A549 (cell line): ENCODE results near the gene TPM1. TPM values are rescaled to one million over a fixed set of nuclear protein-coding genes. Genes with fewer than 3 reads are reported as not detected.
A peak's percentile ranks its signal among the peaks of the same experiment; 100 is the strongest.

Experiments used
- ATAC-seq, 2 experiments: fragments of 200-7000 bp in 1 of 2; fragments of >200 bp in 1 of 2; cut with Nextera tagmentation in 1 of 2; cut with Tn5 transposase in 1 of 2; 3 replicates each; pipeline versions ENCODE4 v1.8.0 to v1.9.1; 2018 to 2020; ENCODE audit warnings: mild to moderate bottlenecking in 1 of 2, moderate library complexity in 1 of 2
- CTCF ChIA-PET: fragments of 300-600 bp; sonication (Branson Sonifier 250); formaldehyde crosslinking; extraction: SDS; loops from one replicate; lab custom pipeline; 2021; ENCODE audit warnings: antibody characterized with exemption, inconsistent platforms; lab: Yijun Ruan, JAX
- POLR2A ChIA-PET: fragments of 350-600 bp; formaldehyde crosslinking; extraction: SDS; loops from one replicate; lab custom pipeline; 2021; ENCODE audit warnings: antibody characterized with exemption, inconsistent platforms; lab: Yijun Ruan, JAX
- DNase-seq, 2 experiments: peaks; one replicate each; pipeline versions ENCODE4 v3.0.0 to v3.0.0-alpha.2; 2011 to 2016; ENCODE audit warnings: low read depth in 1 of 2, low spot score in 1 of 2
- FAIRE-seq: peaks from 2 replicates; lab custom pipeline; 2011; peaks lifted over from hg19 to GRCh38; lab: Jason Lieb, UNC
- H3K27ac ChIP-seq, 2 experiments: fragments of >200 bp; sonication (Bioruptor Twin); formaldehyde crosslinking; 3 replicates each; pipeline ENCODE4 v1.5.1; 2016 to 2017
- H3K4me1 ChIP-seq: fragments of >200 bp; sonication (Bioruptor Twin); formaldehyde crosslinking; 3 replicates; pipeline ENCODE4 v1.6.1; 2016
- H3K4me2 ChIP-seq: fragments of >200 bp; sonication (Bioruptor Twin); formaldehyde crosslinking; 3 replicates; pipeline ENCODE4 v1.6.1; 2016
- H3K4me3 ChIP-seq: fragments of >200 bp; sonication (Bioruptor Twin); formaldehyde crosslinking; 3 replicates; pipeline ENCODE4 v1.5.1; 2016
- H3K9me3 ChIP-seq: fragments of >200 bp; sonication (Bioruptor Twin); formaldehyde crosslinking; 3 replicates; pipeline ENCODE4 v1.6.1; 2016
- BHLHE40 ChIP-seq: IDR thresholded peaks from 2 replicates; pipeline ENCODE4 v1.6.1; 2012; ENCODE audit warnings: low read depth, low read length, inconsistent platforms
- ELK1 ChIP-seq: fragments of 150-350 bp; IDR thresholded peaks from 2 replicates; pipeline ENCODE4 v1.6.1; 2014; ENCODE audit warnings: low read depth, mild to moderate bottlenecking, low read length
- ESRRA ChIP-seq: fragments of 150-350 bp; IDR thresholded peaks from 2 replicates; pipeline ENCODE4 v1.6.1; 2014; ENCODE audit warnings: mild to moderate bottlenecking, low read length, borderline replicate concordance
- FOSB ChIP-seq: fragments of 250-450 bp; sonication (Bioruptor Pico); IDR thresholded peaks from 2 replicates; pipeline ENCODE4 v1.5.0; 2020; ENCODE audit warnings: mild to moderate bottlenecking, moderate library complexity
- FOSL2 ChIP-seq, 2 experiments: fragments of 450-650 bp in 1 of 2; fragments of >200 bp in 1 of 2; sonication (Bioruptor Twin) in 1 of 2; formaldehyde crosslinking; IDR thresholded peaks; 2 replicates each; pipeline versions ENCODE4 v1.5.0 to v1.6.1; 2016 to 2020; ENCODE audit warnings: mild to moderate bottlenecking in 1 of 2, moderate library complexity in 1 of 2
- GATA3 ChIP-seq: IDR thresholded peaks from 2 replicates; pipeline ENCODE4 v1.6.1; 2012; ENCODE audit warnings: borderline replicate concordance
- HDAC2 ChIP-seq: fragments of 200-600 bp; sonication (generic); IDR thresholded peaks from 2 replicates; pipeline ENCODE4 v1.6.1; 2016
- JUNB ChIP-seq: fragments of >200 bp; sonication (Bioruptor Twin); formaldehyde crosslinking; IDR thresholded peaks from 2 replicates; pipeline ENCODE4 v1.6.1; 2016
- KDM1A ChIP-seq: fragments of 200-600 bp; sonication (generic); IDR thresholded peaks from 2 replicates; pipeline ENCODE4 v1.6.1; 2016; ENCODE audit warnings: low read depth, mild to moderate bottlenecking
- KDM5A ChIP-seq: fragments of 200-600 bp; sonication (generic); IDR thresholded peaks from 2 replicates; pipeline ENCODE4 v1.6.1; 2016; ENCODE audit warnings: antibody characterized with exemption, mild to moderate bottlenecking
- MAFK ChIP-seq: fragments of 450-650 bp; IDR thresholded peaks from 2 replicates; pipeline ENCODE4 v1.6.1; 2014; ENCODE audit not compliant: partially characterized antibody
- MAX ChIP-seq: IDR thresholded peaks from 2 replicates; pipeline ENCODE4 v1.6.1; 2012
- PBX3 ChIP-seq: IDR thresholded peaks from 2 replicates; pipeline ENCODE4 v1.6.1; 2012
- POLR2AphosphoS2 ChIP-seq: conservative IDR thresholded peaks from 2 replicates; pipeline ENCODE4 v1.6.1; 2012; ENCODE audit warnings: low read length, improper control_type of control experiment, inconsistent platforms
- RAD21 ChIP-seq, 2 experiments: fragments of >200 bp in 1 of 2; sonication (Bioruptor Twin) in 1 of 2; formaldehyde crosslinking in 1 of 2; IDR thresholded peaks in 1 of 2; conservative IDR thresholded peaks in 1 of 2; 2 replicates in 1 of 2; 3 replicates in 1 of 2; pipeline ENCODE4 v1.6.1; 2012 to 2018; ENCODE audit warnings: inconsistent platforms in 1 of 2
- RNF2 ChIP-seq: fragments of 200-600 bp; sonication (generic); IDR thresholded peaks from 2 replicates; pipeline ENCODE4 v1.6.1; 2016; ENCODE audit warnings: low read depth, mild to moderate bottlenecking, antibody characterized with exemption, moderate library complexity, borderline replicate concordance
- SMC3 ChIP-seq: fragments of >200 bp; sonication (Bioruptor Twin); formaldehyde crosslinking; IDR thresholded peaks from 3 replicates; pipeline ENCODE4 v1.6.1; 2018; ENCODE audit warnings: inconsistent platforms
- ZFP36 ChIP-seq: fragments of 450-650 bp; IDR thresholded peaks from 2 replicates; pipeline ENCODE4 v1.6.1; 2014; ENCODE audit warnings: borderline replicate concordance; ENCODE audit not compliant: partially characterized antibody
- WGBS: methylation state at CpG from one replicate; pipeline ENCODE4 v1.1.6; 2017; ENCODE audit errors: missing lambda C conversion rate; 5-methylcytosine and 5-hydroxymethylcytosine counted together
- polyA plus RNA-seq, 4 experiments: library from polyadenylated mRNA; depleted of rRNA in 3 of 4; stranded (reverse); fragments of >200 nt; fragmentation: RNase III in 1 of 4; extraction: RNeasy Plus Mini Kit Qiagen cat#74134 plus additional on column Dnase treatment in 1 of 4; gene quantifications; 2 replicates in 3 of 4; 3 replicates in 1 of 4; pipeline ENCODE4 v1.2.3, GENCODE V29; 2011 to 2017
- TF ChIP-seq, protein P1 (sequence below): fragments of >200 bp; sonication (Bioruptor Twin); formaldehyde crosslinking; IDR thresholded peaks from 3 replicates; pipeline ENCODE4 v1.6.1; 2016
- TF ChIP-seq, protein P2 (sequence below): fragments of 450-650 bp; IDR thresholded peaks from 2 replicates; pipeline ENCODE4 v1.6.1; 2014; ENCODE audit warnings: antibody characterized with exemption
- TF ChIP-seq, protein P3 (sequence below): fragments of 250-450 bp; sonication (Bioruptor Pico); IDR thresholded peaks from 2 replicates; pipeline ENCODE4 v1.5.0; 2020; ENCODE audit warnings: low read depth, mild to moderate bottlenecking, moderate library complexity
- TF ChIP-seq, protein P4 (sequence below): fragments of >200 bp; sonication (Bioruptor Twin); formaldehyde crosslinking; IDR thresholded peaks from 2 replicates; pipeline ENCODE4 v1.6.1; 2016
- TF ChIP-seq, protein P5 (sequence below): fragments of 250-450 bp; sonication (Bioruptor Pico); IDR thresholded peaks from 2 replicates; pipeline ENCODE4 v1.5.0; 2021; ENCODE audit warnings: mild to moderate bottlenecking, moderate library complexity, borderline replicate concordance
- TF ChIP-seq, protein P6 (sequence below): fragments of >200 bp; sonication (Bioruptor Twin); formaldehyde crosslinking; IDR thresholded peaks from 3 replicates; pipeline ENCODE4 v1.5.1; 2016

Gene TPM1
- polyA plus RNA-seq, 2 of the 4 experiments (the other 2 are of a cell fraction) = 894 to 954 TPM

DNA sequence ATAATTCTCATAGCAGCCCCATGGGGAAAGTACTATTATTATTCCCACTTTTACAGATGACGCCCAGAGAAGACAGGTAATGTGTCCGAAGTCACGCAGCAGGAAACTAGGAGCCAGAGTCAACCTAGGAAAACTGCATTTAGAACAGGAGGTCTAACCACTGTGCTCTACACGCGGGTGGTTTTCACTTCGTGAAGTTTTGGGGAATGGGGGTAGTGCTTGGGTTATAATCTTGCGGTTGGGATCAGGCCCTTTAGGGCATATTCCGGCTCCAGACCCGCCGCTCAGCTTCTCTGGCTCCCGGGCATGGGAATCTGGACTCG is 5.2 kb downstream of the TPM1 start (continued):
- TF ChIP-seq POLR2AphosphoS2 (no peak), RAD21 (conservative IDR thresholded peaks at IDR 0.05 in 1 of 2, IDR thresholded peaks at IDR 0.05 in 1 of 2) (no peak), KDM5A (peak; percentile 48; the same call in 1 of the 2 replicates), ZFP36 (peak; percentile 21)
- TF ChIP-seq, protein P1, sequence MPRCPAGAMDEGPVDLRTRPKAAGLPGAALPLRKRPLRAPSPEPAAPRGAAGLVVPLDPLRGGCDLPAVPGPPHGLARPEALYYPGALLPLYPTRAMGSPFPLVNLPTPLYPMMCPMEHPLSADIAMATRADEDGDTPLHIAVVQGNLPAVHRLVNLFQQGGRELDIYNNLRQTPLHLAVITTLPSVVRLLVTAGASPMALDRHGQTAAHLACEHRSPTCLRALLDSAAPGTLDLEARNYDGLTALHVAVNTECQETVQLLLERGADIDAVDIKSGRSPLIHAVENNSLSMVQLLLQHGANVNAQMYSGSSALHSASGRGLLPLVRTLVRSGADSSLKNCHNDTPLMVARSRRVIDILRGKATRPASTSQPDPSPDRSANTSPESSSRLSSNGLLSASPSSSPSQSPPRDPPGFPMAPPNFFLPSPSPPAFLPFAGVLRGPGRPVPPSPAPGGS = no peak
- TF ChIP-seq, protein P2, sequence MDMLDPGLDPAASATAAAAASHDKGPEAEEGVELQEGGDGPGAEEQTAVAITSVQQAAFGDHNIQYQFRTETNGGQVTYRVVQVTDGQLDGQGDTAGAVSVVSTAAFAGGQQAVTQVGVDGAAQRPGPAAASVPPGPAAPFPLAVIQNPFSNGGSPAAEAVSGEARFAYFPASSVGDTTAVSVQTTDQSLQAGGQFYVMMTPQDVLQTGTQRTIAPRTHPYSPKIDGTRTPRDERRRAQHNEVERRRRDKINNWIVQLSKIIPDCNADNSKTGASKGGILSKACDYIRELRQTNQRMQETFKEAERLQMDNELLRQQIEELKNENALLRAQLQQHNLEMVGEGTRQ = no peak

- Histone ChIP-seq H3K9me3 (no peaks in the 10 kb centered on the region), H3K4me1 (peaks cover 66% of the 10 kb centered on the region), H3K4me3 (peak overlapping the region; percentile 87), H3K27ac (peak overlapping the region; percentile 94 to 97), H3K4me2 (peak overlapping the region; percentile 93)
- ChIA-PET POLR2A (interaction anchor here (0.6 to 7.8 kb wide), 36 partner anchors 9 to 656 kb away, joined by 3 to 98 read pairs (median 5); partner anchors contain the start of genes APH1B and RPS27L), CTCF (interaction anchor here (0.6 to 50.6 kb wide), 107 partner anchors 10 to 1020 kb away, joined by 3 to 1136 read pairs (median 5); partner anchors contain the start of genes DAPK2, LACTB, RPS27L and TLN2)
- FAIRE-seq (no peak), DNase-seq (peak; percentile 96 to 98), ATAC-seq (peak; percentile 69 to 76)
- WGBS = 2% methylated on average over 20 of the region's 75 CpGs
- TF ChIP-seq, protein P3, sequence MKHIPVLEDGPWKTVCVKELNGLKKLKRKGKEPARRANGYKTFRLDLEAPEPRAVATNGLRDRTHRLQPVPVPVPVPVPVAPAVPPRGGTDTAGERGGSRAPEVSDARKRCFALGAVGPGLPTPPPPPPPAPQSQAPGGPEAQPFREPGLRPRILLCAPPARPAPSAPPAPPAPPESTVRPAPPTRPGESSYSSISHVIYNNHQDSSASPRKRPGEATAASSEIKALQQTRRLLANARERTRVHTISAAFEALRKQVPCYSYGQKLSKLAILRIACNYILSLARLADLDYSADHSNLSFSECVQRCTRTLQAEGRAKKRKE = no peak
- TF ChIP-seq ESRRA = no peak
- TF ChIP-seq KDM1A = no peak
- TF ChIP-seq, protein P1 = peak; percentile 96
- peak; percentile 95 for TF ChIP-seq SMC3
- TF ChIP-seq JUNB = 0 out of 2 replicates have a peak, but pooled peaks have one; percentile 17
- TF ChIP-seq, protein P4, sequence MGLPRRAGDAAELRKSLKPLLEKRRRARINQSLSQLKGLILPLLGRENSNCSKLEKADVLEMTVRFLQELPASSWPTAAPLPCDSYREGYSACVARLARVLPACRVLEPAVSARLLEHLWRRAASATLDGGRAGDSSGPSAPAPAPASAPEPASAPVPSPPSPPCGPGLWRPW = no peak
- peak; percentile 52 for TF ChIP-seq MAX
- TF ChIP-seq, protein P5, sequence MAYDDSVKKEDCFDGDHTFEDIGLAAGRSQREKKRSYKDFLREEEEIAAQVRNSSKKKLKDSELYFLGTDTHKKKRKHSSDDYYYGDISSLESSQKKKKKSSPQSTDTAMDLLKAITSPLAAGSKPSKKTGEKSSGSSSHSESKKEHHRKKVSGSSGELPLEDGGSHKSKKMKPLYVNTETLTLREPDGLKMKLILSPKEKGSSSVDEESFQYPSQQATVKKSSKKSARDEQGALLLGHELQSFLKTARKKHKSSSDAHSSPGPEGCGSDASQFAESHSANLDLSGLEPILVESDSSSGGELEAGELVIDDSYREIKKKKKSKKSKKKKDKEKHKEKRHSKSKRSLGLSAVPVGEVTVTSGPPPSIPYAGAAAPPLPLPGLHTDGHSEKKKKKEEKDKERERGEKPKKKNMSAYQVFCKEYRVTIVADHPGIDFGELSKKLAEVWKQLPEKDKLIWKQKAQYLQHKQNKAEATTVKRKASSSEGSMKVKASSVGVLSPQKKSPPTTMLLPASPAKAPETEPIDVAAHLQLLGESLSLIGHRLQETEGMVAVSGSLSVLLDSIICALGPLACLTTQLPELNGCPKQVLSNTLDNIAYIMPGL (CRISPR knock-in tag) = peak; percentile 92; the same call in 1 of the 2 replicates
- no peak for TF ChIP-seq ZFP36
- TF ChIP-seq ELK1 = no peak
- no peak for TF ChIP-seq MAFK
- no peak for TF ChIP-seq HDAC2
- TF ChIP-seq RAD21 (conservative IDR thresholded peaks at IDR 0.05 in 1 of 2, IDR thresholded peaks at IDR 0.05 in 1 of 2) = peak; percentile 75 to 94
- TF ChIP-seq FOSL2 (IDR thresholded peaks at IDR 0.05) = no peak
- peak; percentile 51 for TF ChIP-seq FOSL2 (CRISPR knock-in tag; IDR thresholded peaks at IDR 0.05)
- TF ChIP-seq GATA3 = peak; percentile 51
- TF ChIP-seq KDM5A = 0 out of 2 replicates have a peak, but pooled peaks have one; percentile 17
- TF ChIP-seq FOSB (CRISPR knock-in tag) = peak; percentile 79; the same call in 1 of the 2 replicates
- no peak for TF ChIP-seq BHLHE40
- TF ChIP-seq PBX3 = peak; percentile 96
- TF ChIP-seq RNF2 = no peak
- TF ChIP-seq, protein P6, sequence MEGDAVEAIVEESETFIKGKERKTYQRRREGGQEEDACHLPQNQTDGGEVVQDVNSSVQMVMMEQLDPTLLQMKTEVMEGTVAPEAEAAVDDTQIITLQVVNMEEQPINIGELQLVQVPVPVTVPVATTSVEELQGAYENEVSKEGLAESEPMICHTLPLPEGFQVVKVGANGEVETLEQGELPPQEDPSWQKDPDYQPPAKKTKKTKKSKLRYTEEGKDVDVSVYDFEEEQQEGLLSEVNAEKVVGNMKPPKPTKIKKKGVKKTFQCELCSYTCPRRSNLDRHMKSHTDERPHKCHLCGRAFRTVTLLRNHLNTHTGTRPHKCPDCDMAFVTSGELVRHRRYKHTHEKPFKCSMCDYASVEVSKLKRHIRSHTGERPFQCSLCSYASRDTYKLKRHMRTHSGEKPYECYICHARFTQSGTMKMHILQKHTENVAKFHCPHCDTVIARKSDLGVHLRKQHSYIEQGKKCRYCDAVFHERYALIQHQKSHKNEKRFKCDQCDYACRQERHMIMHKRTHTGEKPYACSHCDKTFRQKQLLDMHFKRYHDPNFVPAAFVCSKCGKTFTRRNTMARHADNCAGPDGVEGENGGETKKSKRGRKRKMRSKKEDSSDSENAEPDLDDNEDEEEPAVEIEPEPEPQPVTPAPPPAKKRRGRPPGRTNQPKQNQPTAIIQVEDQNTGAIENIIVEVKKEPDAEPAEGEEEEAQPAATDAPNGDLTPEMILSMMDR = peak; percentile 98
Measured at GRCh38 chr15:63048115-63048775, 5.7 kb downstream of the TPM1 start.
